WI38 (cell line): ENCODE measurements around the gene OR52W1.

Experiments
- H3K4me3 ChIP-seq: 2 replicates; pipeline ENCODE4 v1.5.1; 2011; ENCODE audit warnings: low read depth, mild to moderate bottlenecking, control low read depth, low read length
- TF ChIP-seq, protein P1 (sequence below): IDR thresholded peaks from 2 replicates; pipeline ENCODE4 v1.5.1; 2012; ENCODE audit warnings: low read depth, mild to moderate bottlenecking, control low read depth, low read length

OR52W1 gene, protein sequence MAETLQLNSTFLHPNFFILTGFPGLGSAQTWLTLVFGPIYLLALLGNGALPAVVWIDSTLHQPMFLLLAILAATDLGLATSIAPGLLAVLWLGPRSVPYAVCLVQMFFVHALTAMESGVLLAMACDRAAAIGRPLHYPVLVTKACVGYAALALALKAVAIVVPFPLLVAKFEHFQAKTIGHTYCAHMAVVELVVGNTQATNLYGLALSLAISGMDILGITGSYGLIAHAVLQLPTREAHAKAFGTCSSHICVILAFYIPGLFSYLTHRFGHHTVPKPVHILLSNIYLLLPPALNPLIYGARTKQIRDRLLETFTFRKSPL

DNA sequence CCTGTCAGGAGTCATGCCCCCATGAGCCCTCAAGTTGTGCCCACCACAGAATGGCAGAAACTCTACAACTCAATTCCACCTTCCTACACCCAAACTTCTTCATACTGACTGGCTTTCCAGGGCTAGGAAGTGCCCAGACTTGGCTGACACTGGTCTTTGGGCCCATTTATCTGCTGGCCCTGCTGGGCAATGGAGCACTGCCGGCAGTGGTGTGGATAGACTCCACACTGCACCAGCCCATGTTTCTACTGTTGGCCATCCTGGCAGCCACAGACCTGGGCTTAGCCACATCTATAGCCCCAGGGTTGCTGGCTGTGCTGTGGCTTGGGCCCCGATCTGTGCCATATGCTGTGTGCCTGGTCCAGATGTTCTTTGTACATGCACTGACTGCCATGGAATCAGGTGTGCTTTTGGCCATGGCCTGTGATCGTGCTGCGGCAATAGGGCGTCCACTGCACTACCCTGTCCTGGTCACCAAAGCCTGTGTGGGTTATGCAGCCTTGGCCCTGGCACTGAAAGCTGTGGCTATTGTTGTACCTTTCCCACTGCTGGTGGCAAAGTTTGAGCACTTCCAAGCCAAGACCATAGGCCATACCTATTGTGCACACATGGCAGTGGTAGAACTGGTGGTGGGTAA, at the start of gene OR52W1:
Gene OR52W1 (plus strand): TSS at position 51 of the 637 bp plus-strand sequence. CDS start 0 bp downstream, at position 51.
- H3K4me3 ChIP-seq: no peak within 1 kb of the TSS
- TF ChIP-seq, protein P1, sequence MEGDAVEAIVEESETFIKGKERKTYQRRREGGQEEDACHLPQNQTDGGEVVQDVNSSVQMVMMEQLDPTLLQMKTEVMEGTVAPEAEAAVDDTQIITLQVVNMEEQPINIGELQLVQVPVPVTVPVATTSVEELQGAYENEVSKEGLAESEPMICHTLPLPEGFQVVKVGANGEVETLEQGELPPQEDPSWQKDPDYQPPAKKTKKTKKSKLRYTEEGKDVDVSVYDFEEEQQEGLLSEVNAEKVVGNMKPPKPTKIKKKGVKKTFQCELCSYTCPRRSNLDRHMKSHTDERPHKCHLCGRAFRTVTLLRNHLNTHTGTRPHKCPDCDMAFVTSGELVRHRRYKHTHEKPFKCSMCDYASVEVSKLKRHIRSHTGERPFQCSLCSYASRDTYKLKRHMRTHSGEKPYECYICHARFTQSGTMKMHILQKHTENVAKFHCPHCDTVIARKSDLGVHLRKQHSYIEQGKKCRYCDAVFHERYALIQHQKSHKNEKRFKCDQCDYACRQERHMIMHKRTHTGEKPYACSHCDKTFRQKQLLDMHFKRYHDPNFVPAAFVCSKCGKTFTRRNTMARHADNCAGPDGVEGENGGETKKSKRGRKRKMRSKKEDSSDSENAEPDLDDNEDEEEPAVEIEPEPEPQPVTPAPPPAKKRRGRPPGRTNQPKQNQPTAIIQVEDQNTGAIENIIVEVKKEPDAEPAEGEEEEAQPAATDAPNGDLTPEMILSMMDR: no peak

DNA sequence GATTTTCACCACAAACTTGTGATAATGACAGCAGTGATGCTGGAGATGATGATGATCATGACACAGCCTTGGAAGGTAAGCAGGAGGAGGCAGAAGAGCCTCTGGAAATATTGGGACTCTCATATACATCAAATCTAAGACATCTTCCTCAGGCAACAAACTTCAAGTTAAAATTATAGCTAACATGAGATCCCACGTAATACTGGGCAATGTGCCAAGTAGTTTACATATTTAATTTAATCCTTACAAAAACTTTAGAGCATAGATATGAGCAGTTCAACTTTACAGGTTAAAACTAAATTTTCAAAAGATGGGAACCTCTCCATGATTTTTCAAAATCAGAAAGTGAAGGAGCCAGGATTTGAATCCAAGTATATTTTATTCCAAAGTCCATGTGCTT, 47.9 kb upstream of the OR52W1 start:
- TF ChIP-seq, protein P1: no peak
- H3K4me3 ChIP-seq: no peak overlapping the region

DNA sequence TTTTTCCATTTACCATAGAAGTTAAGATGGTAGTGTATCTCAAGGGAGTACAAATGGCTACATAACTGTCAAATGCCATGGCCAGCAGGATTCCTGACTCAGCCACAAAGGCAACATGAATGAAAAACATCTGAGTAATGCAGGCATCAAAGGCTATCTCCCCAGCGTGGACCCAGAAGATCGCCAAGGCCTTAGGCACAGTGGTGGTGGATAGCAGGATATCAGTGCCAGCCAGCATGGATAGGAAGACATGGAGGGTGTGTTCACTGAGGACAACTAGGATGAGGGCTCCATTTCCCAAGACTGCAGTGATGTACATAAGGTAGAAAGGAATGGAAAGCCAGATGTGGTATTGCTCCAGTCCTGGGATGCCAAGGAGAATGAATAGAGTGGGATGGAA, 46.9 kb upstream of the OR52W1 start:
- TF ChIP-seq, protein P1: no peak
- H3K4me3 ChIP-seq: no peak overlapping the region

DNA sequence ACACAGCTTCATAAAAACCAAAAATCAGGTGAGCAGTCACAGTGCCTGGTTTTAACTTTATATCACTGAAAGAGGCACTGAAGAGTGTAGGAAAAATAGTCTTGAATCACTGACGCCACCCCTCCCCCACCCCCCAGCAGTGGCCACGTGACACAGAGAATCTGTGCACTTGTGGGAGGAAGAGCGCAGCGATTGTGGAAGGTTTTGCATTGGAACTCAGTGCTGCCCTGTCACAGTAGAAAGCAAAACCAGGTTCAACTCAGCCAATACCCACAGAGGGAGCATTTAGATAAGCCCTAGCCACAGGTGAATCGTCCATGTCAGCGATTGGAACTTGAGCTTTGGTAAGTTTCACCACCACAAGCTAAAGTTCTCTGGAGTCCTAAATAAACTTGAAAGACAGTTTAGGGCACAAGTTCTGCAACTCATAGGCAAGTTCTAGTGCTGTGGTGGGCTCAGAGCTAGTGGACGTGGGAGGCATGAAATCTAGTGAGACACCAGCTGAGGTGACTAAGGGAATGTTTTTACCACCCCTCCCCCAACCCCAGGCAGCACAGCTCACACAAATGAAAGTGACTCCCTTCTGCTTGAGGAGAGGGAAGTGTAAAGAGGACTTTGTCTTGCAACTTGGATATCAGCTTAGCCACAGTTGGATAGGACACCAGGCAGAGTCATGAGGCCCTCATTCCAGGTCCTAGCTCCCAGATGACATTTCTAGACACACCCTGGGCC, 42.2 kb upstream of the OR52W1 start:
- TF ChIP-seq, protein P1: no peak
- H3K4me3 ChIP-seq: no peak overlapping the region

DNA sequence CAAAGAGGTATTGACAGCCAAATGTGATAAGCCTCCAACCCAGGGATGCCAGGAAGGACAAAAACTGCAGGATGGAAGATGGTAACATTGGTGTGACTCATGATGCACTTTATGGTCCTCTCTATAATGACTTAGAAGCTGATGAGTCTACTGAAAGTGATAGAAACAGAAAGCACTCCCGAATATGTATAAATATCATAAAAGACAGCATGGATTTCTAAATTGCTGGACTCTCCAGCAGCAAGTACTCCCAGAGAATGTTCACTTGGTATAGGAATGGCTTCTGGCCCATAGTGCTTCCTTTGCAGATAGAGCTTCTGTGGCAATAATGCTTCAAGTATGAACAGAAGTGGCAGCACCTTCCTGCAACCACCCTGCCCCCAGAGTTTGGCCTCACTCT, 28.8 kb upstream of the OR52W1 start, which contains the start of gene OR52B2:
Gene OR52B2 (minus strand): TSS at position 101 of the 400 bp plus-strand sequence. CDS start 0 bp downstream, at position 101.
- TF ChIP-seq, protein P1: no peak
- no peak within 1 kb of the TSS for H3K4me3 ChIP-seq

DNA sequence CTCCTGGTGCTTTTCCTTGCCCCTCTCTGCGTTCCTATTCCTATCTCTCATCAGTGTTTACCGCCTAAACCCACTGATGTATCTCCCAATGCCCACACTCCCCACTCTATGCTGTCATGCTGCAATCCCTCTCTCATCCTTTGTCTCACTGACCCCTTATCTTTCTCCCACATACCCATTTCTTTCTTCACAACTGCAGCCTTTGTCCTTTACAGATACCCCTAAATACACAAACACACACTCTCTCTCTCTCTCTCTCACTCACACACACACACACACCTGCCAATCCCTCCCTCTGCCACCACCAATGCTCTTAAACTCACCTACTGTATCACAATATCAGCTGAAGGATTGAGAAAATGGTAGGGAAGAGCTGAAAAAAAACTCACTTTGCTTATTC, 23.6 kb upstream of the OR52W1 start:
- no peak overlapping the region for H3K4me3 ChIP-seq
- TF ChIP-seq, protein P1: no peak

DNA sequence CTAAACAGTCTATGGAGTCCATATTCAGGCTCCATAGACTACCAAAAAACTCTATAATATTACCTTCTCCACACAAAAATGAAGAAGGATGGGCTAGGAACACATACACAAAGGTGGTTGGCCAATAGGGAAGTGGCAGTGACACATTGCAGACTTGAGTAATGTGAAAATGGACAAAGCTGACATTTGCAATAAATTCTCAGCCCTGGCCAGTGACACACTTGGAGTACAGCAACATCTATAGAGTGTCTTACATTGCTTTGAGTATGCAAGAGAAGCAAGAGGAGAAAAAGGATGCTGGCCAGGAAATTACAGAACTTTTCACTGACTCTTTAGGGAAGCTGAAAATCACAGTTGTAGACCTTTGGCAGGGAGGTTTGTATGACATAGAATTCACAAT, 7.3 kb upstream of the OR52W1 start:
- no peak overlapping the region for H3K4me3 ChIP-seq
- TF ChIP-seq, protein P1: no peak
